Naive B cell (primary cell): Measurements from ENCODE around the gene DACT2. TPM values are rescaled to one million over a fixed set of nuclear protein-coding genes. Genes with fewer than 3 reads are reported as not detected.

Experiments
- ATAC-seq, 2 donors: fragments of 150-1000 bp; cut with Tn5 transposase; 2 replicates each; pipeline ENCODE4 v1.10.0; 2021; ENCODE audit warnings: low read depth in 2 of 2, mild to moderate bottlenecking in 2 of 2, moderate library complexity in 2 of 2
- DNase-seq: peaks from one replicate; pipeline ENCODE4 v3.0.0; 2022
- H3K27ac Mint-ChIP-seq, 6 donors: one replicate each; pipeline ENCODE4 v1.8.0; 2020 to 2022; ENCODE audit warnings: mild to moderate bottlenecking in 6 of 6, mixed read lengths in 6 of 6, moderate library complexity in 5 of 6, inconsistent platforms in 2 of 6
- H3K27me3 Mint-ChIP-seq, 3 donors: one replicate each; pipeline ENCODE4 v1.8.0; 2021 to 2022; ENCODE audit warnings: mixed read lengths in 3 of 3, mild to moderate bottlenecking in 1 of 3
- H3K36me3 Mint-ChIP-seq, 2 donors: one replicate each; pipeline ENCODE4 v1.8.0; 2020 to 2022; ENCODE audit warnings: mixed read lengths in 2 of 2, inconsistent platforms in 1 of 2, mild to moderate bottlenecking in 1 of 2
- H3K4me1 Mint-ChIP-seq, 3 donors: one replicate each; pipeline ENCODE4 v1.8.0; 2020 to 2022; ENCODE audit warnings: mixed read lengths in 3 of 3, inconsistent platforms in 1 of 3, mild to moderate bottlenecking in 1 of 3, moderate library complexity in 1 of 3
- H3K4me3 Mint-ChIP-seq, 8 donors: one replicate each; pipeline ENCODE4 v1.8.0; 2020 to 2022; ENCODE audit warnings: mild to moderate bottlenecking in 8 of 8, mixed read lengths in 8 of 8, moderate library complexity in 8 of 8, inconsistent platforms in 2 of 8
- H3K9me3 Mint-ChIP-seq, 7 donors: one replicate each; pipeline ENCODE4 v1.8.0; 2020 to 2022; ENCODE audit warnings: mixed read lengths in 7 of 7, mild to moderate bottlenecking in 5 of 7, inconsistent platforms in 2 of 7, moderate library complexity in 1 of 7
- polyA plus RNA-seq, 6 donors: library from polyadenylated mRNA; unstranded; fragments of 300-500 nt; fragmentation: Illumina TruSeq; gene quantifications; one replicate each; pipeline ENCODE4 v1.2.3, GENCODE V29; 2021; ENCODE audit warnings: low read depth in 6 of 6

The DACT2 gene
- polyA plus RNA-seq, 6 donors from 2014 or later = not detected

- H3K4me3 Mint-ChIP-seq = peak overlapping the region in 1 of 8 donors; percentile 29
- no peak overlapping the region for H3K27ac Mint-ChIP-seq
- H3K9me3 Mint-ChIP-seq = peaks cover 0 to 5% (median 0%) of the 10 kb centered on the region in 7 donors
- no peaks in the 10 kb centered on the region for H3K36me3 Mint-ChIP-seq
- DNase-seq = no peak
- H3K4me1 Mint-ChIP-seq = no peaks in the 10 kb centered on the region
- peaks cover 11 to 27% (median 12%) of the 10 kb centered on the region in 3 donors for H3K27me3 Mint-ChIP-seq
- ATAC-seq = no peak
Measured at GRCh38 chr6:168310945-168311344, 8.6 kb downstream of the DACT2 start.

GRCh38 chr6:168310403-168310802, 9.2 kb downstream of the DACT2 start:
- no peak for ATAC-seq

GRCh38 chr6:168309997-168310396, 9.6 kb downstream of the DACT2 start:
- ATAC-seq (no peak), DNase-seq (no peak)
- Mint-ChIP-seq H3K9me3 (peaks cover 0 to 5% (median 0%) of the 10 kb centered on the region in 7 donors), H3K4me1 (no peaks in the 10 kb centered on the region), H3K4me3 (no peak overlapping the region), H3K36me3 (no peaks in the 10 kb centered on the region), H3K27ac (no peak overlapping the region), H3K27me3 (peaks cover 6 to 19% (median 12%) of the 10 kb centered on the region in 3 donors)

More at GRCh38 chr6:168310403-168310802, 9.2 kb downstream of the DACT2 start:
- DNase-seq = no peak
- Mint-ChIP-seq H3K27ac (no peak overlapping the region), H3K4me3 (no peak overlapping the region), H3K4me1 (no peaks in the 10 kb centered on the region), H3K27me3 (peaks cover 6 to 23% (median 12%) of the 10 kb centered on the region in 3 donors), H3K9me3 (peaks cover 0 to 5% (median 0%) of the 10 kb centered on the region in 7 donors), H3K36me3 (no peaks in the 10 kb centered on the region)

- Mint-ChIP-seq H3K4me1 (no peaks in the 10 kb centered on the region), H3K9me3 (peaks cover 0 to 5% (median 0%) of the 10 kb centered on the region in 7 donors), H3K4me3 (no peak overlapping the region), H3K27ac (no peak overlapping the region), H3K36me3 (no peaks in the 10 kb centered on the region), H3K27me3 (peaks cover 6 to 16% (median 11%) of the 10 kb centered on the region in 3 donors)
- DNase-seq (no peak), ATAC-seq (no peak)
Measured at GRCh38 chr6:168309183-168309582, 10.4 kb downstream of the DACT2 start.

- H3K27ac Mint-ChIP-seq = no peak overlapping the region
- DNase-seq (no peak), ATAC-seq (no peak)
- peaks cover 1 to 12% (median 5%) of the 10 kb centered on the region in 3 donors for H3K27me3 Mint-ChIP-seq
- peaks cover 0 to 5% (median 0%) of the 10 kb centered on the region in 7 donors for H3K9me3 Mint-ChIP-seq
- H3K4me1 Mint-ChIP-seq = no peaks in the 10 kb centered on the region
- no peak overlapping the region for H3K4me3 Mint-ChIP-seq
- H3K36me3 Mint-ChIP-seq = no peaks in the 10 kb centered on the region
Measured at GRCh38 chr6:168308390-168309144, 11.0 kb downstream of the DACT2 start.

- H3K36me3 Mint-ChIP-seq = no peaks in the 10 kb centered on the region
- ATAC-seq = no peak
- H3K4me3 Mint-ChIP-seq = no peak overlapping the region
- no peaks in the 10 kb centered on the region for H3K4me1 Mint-ChIP-seq
- peaks cover 0 to 7% (median 0%) of the 10 kb centered on the region in 3 donors for H3K27me3 Mint-ChIP-seq
- H3K27ac Mint-ChIP-seq = no peak overlapping the region
- DNase-seq = no peak
- peaks cover 0 to 5% (median 0%) of the 10 kb centered on the region in 7 donors for H3K9me3 Mint-ChIP-seq
Measured at GRCh38 chr6:168307695-168308021, 11.9 kb downstream of the DACT2 start.

- ATAC-seq = no peak
- H3K27me3 Mint-ChIP-seq = peaks cover 0 to 9% (median 2%) of the 10 kb centered on the region in 3 donors
- H3K4me3 Mint-ChIP-seq = no peak overlapping the region
- DNase-seq = no peak
- no peaks in the 10 kb centered on the region for H3K36me3 Mint-ChIP-seq
- H3K27ac Mint-ChIP-seq = no peak overlapping the region
- no peaks in the 10 kb centered on the region for H3K4me1 Mint-ChIP-seq
- H3K9me3 Mint-ChIP-seq = peaks cover 0 to 5% (median 0%) of the 10 kb centered on the region in 7 donors
Measured at GRCh38 chr6:168307015-168307694, 12.4 kb downstream of the DACT2 start.

GRCh38 chr6:168305863-168306262, 13.7 kb downstream of the DACT2 start:
- no peak for ATAC-seq
- H3K27me3 Mint-ChIP-seq = peaks cover 0 to 16% (median 7%) of the 10 kb centered on the region in 3 donors
- no peaks in the 10 kb centered on the region for H3K4me1 Mint-ChIP-seq
- no peak for DNase-seq
- H3K27ac Mint-ChIP-seq = no peak overlapping the region
- H3K9me3 Mint-ChIP-seq = peaks cover 0 to 3% (median 0%) of the 10 kb centered on the region in 7 donors
- no peaks in the 10 kb centered on the region for H3K36me3 Mint-ChIP-seq
- no peak overlapping the region for H3K4me3 Mint-ChIP-seq

GRCh38 chr6:168305096-168305749, 14.4 kb downstream of the DACT2 start:
- no peaks in the 10 kb centered on the region for H3K4me1 Mint-ChIP-seq
- no peak overlapping the region for H3K27ac Mint-ChIP-seq
- H3K36me3 Mint-ChIP-seq = no peaks in the 10 kb centered on the region
- no peak for DNase-seq
- H3K9me3 Mint-ChIP-seq = peaks cover 0 to 3% (median 0%) of the 10 kb centered on the region in 7 donors
- no peak overlapping the region for H3K4me3 Mint-ChIP-seq
- no peak for ATAC-seq
- H3K27me3 Mint-ChIP-seq = peaks cover 0 to 16% (median 7%) of the 10 kb centered on the region in 3 donors

- ATAC-seq (no peak), DNase-seq (no peak)
- Mint-ChIP-seq H3K27ac (no peak overlapping the region), H3K27me3 (peaks cover 0 to 16% (median 7%) of the 10 kb centered on the region in 3 donors), H3K4me1 (no peaks in the 10 kb centered on the region), H3K9me3 (peaks cover 0 to 3% (median 0%) of the 10 kb centered on the region in 7 donors), H3K36me3 (no peaks in the 10 kb centered on the region), H3K4me3 (no peak overlapping the region)
Measured at GRCh38 chr6:168304752-168305015, 14.9 kb downstream of the DACT2 start.

GRCh38 chr6:168303982-168304751, 15.4 kb downstream of the DACT2 start:
- no peak for DNase-seq
- no peak overlapping the region for H3K4me3 Mint-ChIP-seq
- H3K4me1 Mint-ChIP-seq = no peaks in the 10 kb centered on the region
- ATAC-seq = no peak
- H3K27me3 Mint-ChIP-seq = peaks cover 0 to 16% (median 7%) of the 10 kb centered on the region in 3 donors
- H3K27ac Mint-ChIP-seq = no peak overlapping the region
- H3K36me3 Mint-ChIP-seq = no peaks in the 10 kb centered on the region
- H3K9me3 Mint-ChIP-seq = peaks cover 0 to 3% (median 0%) of the 10 kb centered on the region in 7 donors

- no peaks in the 10 kb centered on the region for H3K4me1 Mint-ChIP-seq
- H3K9me3 Mint-ChIP-seq = peaks cover 0 to 3% (median 0%) of the 10 kb centered on the region in 7 donors
- H3K27me3 Mint-ChIP-seq = peaks cover 0 to 16% (median 7%) of the 10 kb centered on the region in 3 donors
- no peak overlapping the region for H3K27ac Mint-ChIP-seq
- DNase-seq = no peak
- no peak overlapping the region for H3K4me3 Mint-ChIP-seq
- no peak for ATAC-seq
- no peaks in the 10 kb centered on the region for H3K36me3 Mint-ChIP-seq
Measured at GRCh38 chr6:168302534-168302933, 17.0 kb downstream of the DACT2 start.
